GM18951 (cell line): ENCODE results near the gene RPL22L1.
"Not testable (repeated sequence)": the region's sequence is repeated elsewhere in the genome, so short reads cannot be mapped to it uniquely, and the experiment has no call there.

Experiments used
- POLR2A ChIP-seq: IDR thresholded peaks from 4 replicates; pipeline ENCODE4 v1.6.1; 2011; ENCODE audit warnings: mild to moderate bottlenecking; ENCODE audit not compliant: insufficient read length, insufficient read depth; ENCODE audit errors: extremely low read depth
- in situ Hi-C: fragments of 300-500 bp; cut with MboI; formaldehyde crosslinking; loops from one replicate; pipeline ENCODE4 v1.12.0; 2022; ENCODE audit warnings: low sequenced_read_pairs, mixed read lengths, inconsistent platforms; ENCODE audit not compliant: unreplicated experiment

The RPL22L1 gene

GRCh38 chr3:170897978-170898377, 28.0 kb upstream of the RPL22L1 start:
- in situ Hi-C loops, result no loop called here
- TF ChIP-seq POLR2A, result no peak

DNA sequence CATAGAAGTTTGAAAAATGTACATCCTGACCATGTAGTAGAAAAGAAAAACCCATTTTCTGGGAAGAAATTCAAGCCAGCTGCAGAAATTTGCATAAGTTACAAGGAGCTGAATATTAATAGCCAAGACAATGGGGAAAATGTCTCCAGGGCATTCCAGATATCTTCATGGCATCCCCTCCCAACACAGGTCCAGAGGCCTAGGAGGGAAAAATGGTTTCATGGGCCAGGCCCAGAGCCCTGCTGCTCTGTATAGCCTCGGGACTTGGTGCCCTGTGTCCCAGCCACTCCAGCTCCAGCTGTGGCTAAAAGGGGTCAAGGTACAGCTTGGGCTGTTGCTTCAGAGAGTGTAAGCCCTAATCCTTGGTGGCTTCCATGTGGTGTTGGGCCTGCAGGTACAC, 27.2 kb upstream of the RPL22L1 start:
- in situ Hi-C loops, result not testable (repeated sequence)

- in situ Hi-C loops, result no loop called here
- TF ChIP-seq POLR2A, result no peak
These were observed 26.8 kb upstream of the RPL22L1 start for GRCh38 chr3:170896781-170897180.

DNA sequence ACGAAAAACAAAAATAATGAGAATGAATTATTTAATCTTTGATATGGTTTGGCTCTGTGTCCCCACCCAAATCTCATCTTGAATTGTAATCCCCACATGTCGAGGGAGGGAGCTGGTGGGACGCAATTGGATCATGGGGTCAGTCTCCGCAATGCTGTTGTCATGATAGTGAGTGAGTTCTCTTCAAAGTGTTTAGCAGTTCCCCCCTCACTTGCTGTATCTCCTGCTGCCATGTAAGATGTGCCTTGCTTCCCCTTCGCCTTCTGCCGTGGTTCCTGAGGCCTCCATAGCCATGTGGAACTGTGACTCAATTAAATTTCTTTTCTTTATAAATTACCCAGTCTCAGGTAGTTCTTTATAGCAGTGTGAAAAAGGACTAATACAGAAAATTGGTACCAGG, 26.3 kb upstream of the RPL22L1 start:
- in situ Hi-C loops, result not testable (repeated sequence)

DNA sequence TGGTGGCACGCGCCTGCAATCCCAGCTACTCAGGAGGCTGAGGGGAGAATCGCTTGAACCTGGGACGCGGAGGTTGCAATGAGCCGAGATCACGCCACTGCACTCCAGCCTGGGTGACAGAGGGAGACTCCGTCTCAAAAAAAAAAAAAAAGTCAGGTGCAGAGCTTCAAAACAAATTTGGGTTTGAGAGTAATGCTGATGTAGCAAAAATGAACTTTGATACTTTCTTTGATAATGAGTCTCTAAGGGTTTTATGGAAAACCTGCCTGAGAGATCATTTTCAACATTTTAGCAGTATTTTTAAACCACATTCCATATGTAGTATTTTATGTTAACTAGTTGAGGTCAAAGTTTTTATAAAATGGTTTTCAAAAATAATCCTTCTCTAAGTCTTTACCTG, 23.9 kb upstream of the RPL22L1 start:
- no peak for TF ChIP-seq POLR2A
- in situ Hi-C loops, result no loop called here

- TF ChIP-seq POLR2A, result no peak
- in situ Hi-C loops, result no loop called here
These were observed 19.6 kb upstream of the RPL22L1 start for GRCh38 chr3:170889630-170890029.

DNA sequence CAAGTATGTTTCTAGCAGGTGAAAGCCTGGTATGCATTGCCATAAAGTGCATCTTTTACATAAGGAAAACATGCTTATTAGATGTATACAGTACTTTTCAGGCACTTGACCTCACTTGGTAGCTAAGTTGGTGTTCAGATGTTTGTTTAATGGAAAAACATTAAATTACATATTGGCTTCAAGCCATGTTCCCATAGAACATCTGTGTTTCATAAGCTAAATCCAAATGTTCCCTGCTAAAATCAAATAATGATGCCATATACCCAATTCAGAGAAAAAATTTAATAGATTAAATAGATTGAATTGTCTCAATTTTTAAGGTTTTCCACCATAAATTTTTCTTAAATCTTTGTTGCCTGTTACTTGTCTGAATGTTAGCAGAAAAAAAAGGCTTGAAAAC, 19.1 kb upstream of the RPL22L1 start:
- in situ Hi-C loops, result no loop called here
- no peak for TF ChIP-seq POLR2A

DNA sequence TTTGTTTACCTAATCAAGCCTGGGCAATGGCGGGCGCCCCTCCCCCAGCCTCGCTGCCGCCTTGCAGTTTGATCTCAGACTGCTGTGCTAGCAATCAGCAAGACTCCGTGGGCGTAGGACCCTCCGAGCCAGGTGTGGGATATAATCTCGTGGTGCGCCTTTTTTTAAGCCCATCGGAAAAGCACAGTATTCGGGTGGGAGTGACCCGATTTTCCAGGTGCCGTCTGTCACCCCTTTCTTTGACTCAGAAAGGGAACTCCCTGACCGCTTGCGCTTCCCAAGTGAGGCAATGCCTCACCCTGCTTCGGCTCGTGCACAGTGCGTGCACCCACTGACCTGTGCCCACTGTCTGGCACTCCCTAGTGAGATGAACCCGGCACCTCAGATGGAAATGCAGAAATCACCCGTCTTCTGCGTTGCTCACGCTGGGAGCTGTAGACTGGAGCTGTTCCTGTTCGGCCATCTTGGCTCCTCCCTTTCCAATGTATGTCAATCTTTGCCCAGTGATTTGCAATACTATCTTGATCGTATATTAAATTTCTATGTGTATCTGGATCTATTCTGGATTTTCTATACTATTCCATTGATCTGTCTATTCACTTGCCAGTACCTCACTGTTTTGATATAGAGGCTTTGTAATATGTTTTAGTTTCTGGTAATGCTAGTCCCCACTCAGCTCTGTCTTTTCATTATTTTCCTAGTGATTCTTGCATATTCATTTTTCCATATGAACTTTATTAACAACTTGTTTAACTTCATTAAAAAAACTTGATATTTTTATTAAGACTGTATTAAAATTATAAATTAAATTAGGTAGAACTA, 14.3 kb upstream of the RPL22L1 start:
- in situ Hi-C loops, result not testable (repeated sequence)

DNA sequence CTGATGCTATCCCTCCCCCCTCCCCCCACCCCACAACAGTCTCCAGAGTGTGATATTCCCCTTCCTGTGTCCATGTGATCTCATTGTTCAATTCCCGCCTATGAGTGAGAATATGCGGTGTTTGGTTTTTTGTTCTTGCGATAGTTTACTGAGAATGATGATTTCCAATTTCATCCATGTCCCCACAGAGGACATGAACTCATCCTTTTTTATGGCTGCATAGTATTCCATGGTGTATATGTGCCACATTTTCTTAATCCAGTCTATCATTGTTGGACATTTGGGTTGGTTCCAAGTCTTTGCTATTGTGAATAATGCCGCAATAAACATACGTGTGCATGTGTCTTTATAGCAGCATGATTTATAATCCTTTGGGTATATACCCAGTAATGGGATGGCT, 8.7 kb upstream of the RPL22L1 start:
- in situ Hi-C loops, result not testable (repeated sequence)

DNA sequence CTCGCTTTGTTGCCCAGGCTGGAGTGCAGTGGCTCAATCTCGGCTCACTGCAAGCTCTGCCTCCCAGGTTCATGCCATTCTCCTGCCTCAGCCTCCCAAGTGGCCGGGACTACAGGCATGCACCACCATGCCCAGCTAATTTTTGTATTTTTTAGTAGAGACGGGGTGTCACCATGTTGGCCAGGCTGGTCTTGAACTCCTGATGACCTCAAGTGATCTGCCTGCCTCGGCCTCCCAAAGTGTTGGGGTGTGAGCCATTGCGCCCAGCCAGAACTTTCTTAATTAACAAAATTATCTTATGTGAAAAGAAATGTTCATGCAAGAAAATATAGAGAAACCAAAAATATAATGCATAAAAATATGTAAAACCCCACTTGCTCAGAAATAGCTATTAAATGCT, 7.3 kb upstream of the RPL22L1 start:
- in situ Hi-C loops, result not testable (repeated sequence)

GRCh38 chr3:170876537-170876936, 6.5 kb upstream of the RPL22L1 start:
- in situ Hi-C loops, result no loop called here
- no peak for TF ChIP-seq POLR2A

GRCh38 chr3:170869239-170869590, 780 bp downstream of the RPL22L1 start:
- in situ Hi-C loops, result no loop called here

DNA sequence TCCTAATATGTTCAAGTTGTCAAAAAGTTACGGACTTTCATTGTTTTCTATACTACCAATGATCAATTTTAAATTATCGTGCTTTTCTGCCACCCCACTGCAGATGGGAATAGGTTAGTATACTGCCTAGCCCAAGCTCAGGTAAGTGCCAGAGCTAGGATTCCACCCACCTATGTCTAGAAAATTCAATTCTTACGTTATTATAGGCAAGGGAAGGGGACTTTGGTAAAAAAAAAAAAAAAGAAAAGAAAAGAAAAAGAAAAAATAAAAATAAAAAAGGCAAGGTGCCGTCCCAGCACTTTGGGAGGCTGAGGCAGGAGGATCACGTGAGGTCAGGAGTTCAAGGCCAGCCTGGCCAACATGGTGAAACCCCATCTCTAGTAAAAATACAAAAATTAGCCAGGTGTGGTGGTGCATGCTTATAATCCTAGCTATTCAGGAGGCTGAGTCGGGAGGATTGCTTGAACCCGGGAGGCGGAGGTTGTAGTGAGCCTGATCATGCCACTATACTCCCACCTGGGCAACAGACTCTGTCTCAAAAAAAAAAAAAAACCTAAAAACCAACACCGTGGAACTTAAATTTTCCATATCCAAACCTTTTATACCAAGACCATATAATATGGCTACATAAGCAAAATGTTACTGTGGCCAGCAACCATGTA, 1.3 kb downstream of the RPL22L1 start:
- in situ Hi-C loops, result no loop called here
- TF ChIP-seq POLR2A, result no peak

More at GRCh38 chr3:170869239-170869590, 780 bp downstream of the RPL22L1 start:
- TF ChIP-seq POLR2A, result no peak

GRCh38 chr3:170867143-170867937, 2.7 kb downstream of the RPL22L1 start:
- in situ Hi-C loops, result no loop called here
- no peak for TF ChIP-seq POLR2A

GRCh38 chr3:170866499-170866898, 3.5 kb downstream of the RPL22L1 start:
- in situ Hi-C loops, result no loop called here
- TF ChIP-seq POLR2A, result no peak
